Renal pelvis (tissue), 4 donors: ENCODE measurements around the gene NCOA7. TPM values are rescaled to one million over a fixed set of nuclear protein-coding genes. Genes with fewer than 3 reads are reported as not detected.
"Not testable (repeated sequence)": the region's sequence is repeated elsewhere in the genome, so short reads cannot be mapped to it uniquely, and the experiment has no call there.

Source experiments
- DNase-seq: peaks from one replicate; pipeline ENCODE4 v3.0.0-alpha.2; 2013
- polyA plus RNA-seq, 3 donors: library from polyadenylated mRNA; unstranded; fragments of 120-200 nt; gene quantifications; one replicate each; pipeline ENCODE4 v1.2.1, GENCODE V29; 2013; ENCODE audit not compliant: insufficient read length in 3 of 3

NCOA7 gene
- polyA plus RNA-seq, 3 donors: 31.4 to 50.9 (median 42.6) TPM

DNA sequence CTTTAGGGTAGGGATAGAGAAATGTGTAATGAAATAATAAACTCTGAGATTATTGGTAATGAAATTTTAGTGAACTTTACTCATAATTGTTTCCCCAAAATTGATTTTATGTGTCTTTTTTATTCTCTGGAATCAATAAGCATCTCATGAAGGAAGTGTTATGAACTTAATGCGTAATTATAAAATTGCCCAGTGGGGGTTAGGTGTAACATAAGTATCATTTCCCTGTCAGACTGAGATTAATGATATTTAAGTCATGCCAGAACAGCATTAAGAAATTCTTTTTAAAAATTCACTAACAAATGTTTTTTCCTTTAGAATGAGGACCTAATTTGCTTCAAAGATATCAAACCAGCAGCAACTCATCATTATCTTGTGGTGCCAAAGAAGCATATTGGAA lies 175.8 kb downstream of the NCOA7 start:
- DNase-seq: no peak

DNA sequence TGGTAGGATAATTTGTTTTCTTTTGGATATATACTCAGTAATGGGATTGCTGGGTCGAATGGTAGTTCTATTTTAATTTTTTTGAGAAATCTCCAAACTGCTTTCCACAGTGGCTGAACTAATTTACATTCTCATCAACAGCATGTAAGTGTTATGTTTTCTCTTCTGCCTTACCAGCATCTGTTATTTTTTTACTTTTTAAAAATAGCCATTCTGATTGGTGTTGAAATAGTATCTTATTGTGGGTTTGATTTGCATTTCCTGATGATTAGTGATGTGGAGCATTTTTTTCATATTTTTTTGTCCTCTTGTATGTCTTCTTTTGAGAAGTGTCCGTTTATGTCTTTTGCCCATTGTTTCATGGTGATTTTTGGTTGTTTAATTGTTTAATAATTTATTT lies 177.7 kb downstream of the NCOA7 start:
- no peak for DNase-seq

DNA sequence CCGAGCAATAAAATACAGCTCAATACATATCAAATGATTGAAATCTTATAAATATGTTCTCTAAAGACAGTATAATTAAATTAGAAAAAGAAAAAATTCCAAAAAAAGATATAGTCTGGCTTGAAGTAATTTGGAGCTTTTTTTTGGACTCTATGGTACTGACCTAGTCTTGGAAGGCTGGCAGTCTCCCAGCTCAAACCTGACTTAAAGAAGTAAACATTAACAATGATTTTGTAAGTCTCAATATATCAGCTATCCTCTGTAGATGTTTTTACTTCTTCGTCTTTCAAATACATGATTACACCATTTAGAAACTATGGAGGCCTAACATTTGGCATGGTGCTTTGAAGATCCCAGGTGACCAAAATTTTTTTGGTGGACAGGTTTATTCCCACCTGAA lies 180.0 kb downstream of the NCOA7 start:
- DNase-seq: no peak

DNA sequence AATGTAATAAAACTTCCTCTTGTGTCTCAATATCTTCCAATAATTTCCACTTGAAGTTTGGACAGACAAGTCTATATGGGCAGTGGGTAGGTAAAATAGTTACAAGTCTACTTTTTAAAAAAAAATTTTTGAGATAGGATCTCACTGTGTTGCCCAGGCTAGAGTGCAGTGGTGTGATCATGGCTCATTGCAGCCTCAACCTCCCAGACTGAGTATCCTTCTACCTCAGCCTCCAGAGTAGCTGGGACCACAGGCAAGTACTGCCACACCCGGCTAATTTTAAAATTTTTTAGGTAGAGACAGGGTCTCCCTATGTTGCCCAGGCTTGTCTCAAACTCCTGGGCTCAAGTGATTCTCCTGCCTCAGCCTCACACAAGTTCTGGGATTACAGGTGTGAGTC lies 181.7 kb downstream of the NCOA7 start:
- not testable (repeated sequence) for DNase-seq

DNA sequence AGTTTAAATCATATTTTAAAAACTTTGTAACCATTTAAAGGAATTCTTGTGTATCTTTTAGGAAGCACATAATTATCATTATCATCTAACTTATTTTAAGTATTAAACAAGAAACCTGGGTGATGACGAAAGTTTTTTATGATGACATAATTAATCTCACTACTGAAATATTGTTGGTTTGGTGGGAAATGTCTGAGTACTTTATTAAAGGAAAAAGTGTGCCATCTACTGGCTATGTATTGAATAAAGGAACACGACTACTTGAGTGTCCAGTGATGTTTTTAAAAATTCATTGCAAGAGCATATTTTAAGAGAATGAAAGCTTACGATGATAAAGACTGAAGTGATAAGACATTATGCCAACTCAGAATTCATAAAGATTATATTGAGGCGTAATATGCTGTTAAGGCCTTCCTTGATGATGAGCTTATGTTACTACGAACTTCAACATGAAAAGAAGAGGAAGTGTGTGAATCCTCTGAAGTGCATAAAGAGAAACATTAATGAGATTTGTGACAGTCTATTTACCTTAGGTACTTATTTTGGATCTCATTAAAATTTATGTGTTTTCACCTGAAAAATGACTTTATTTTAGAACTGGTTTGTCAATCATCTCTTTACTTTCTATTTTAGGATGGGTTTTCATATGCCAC lies 183.6 kb downstream of the NCOA7 start:
- DNase-seq: peak; percentile 38

DNA sequence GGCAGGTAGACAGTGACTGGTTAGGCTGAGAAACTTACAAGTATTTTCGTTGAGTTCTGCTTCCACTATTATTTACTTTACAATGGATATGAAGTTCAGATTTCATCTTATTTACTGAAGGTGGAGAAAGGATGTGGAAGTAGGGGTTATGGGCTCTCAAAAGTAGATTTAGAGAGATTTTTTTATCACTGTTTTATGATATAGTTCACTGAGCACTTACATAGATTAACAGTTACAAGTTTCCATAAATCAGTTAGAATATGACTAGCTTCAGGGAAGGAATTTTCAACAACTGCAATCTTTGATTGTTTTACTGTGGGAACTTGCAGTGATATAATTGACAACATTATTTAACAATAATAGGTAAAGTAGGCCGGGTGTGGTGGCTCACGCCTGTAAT lies 188.3 kb downstream of the NCOA7 start:
- DNase-seq: no peak

Other genes with a start within 250 kb of the NCOA7 start
- 1 to 10 TPM; 6.4 to 7.2 (median 7.2) TPM for gene HEY2, start 41.3 kb upstream of the NCOA7 start, polyA plus RNA-seq
- 10 to 100 TPM; 25.4 to 30.6 (median 29.6) TPM for gene HINT3, start 165.8 kb downstream of the NCOA7 start, polyA plus RNA-seq
- gene TRMT11, start 195.6 kb downstream of the NCOA7 start, polyA plus RNA-seq: 10 to 100 TPM; 23.4 to 27.1 (median 26.3) TPM